Endothelial cell of umbilical vein (primary cell): ENCODE measurements around the gene DMRTC2. TPM values are rescaled to one million over a fixed set of nuclear protein-coding genes. Genes with fewer than 3 reads are reported as not detected.

Source experiments
- BruUV-seq: library from RNA; stranded (reverse); fragments of 400-500 nt; replicated peaks from 2 replicates; lab custom pipeline; 2021; lab: Mats Ljungman, UMichigan
- CTCF ChIA-PET: fragments of 300-600, 350-600 bp; sonication (Branson Sonifier 250); formaldehyde crosslinking; loops from one replicate; lab custom pipeline; 2021; ENCODE audit warnings: antibody characterized with exemption, inconsistent platforms; lab: Charles Lee
- POLR2A ChIA-PET: fragments of 300-600, 350-600 bp; sonication (Branson Sonifier 250); formaldehyde crosslinking; loops from one replicate; lab custom pipeline; 2021; ENCODE audit warnings: antibody characterized with exemption, inconsistent platforms; lab: Charles Lee
- DNase-seq: peaks from one replicate; pipeline ENCODE4 v3.0.0-alpha.2; 2011; ENCODE audit warnings: low read depth, low spot score
- FAIRE-seq: peaks from 2 replicates; lab custom pipeline; 2011; peaks lifted over from hg19 to GRCh38; lab: Jason Lieb, UNC
- H2AFZ ChIP-seq: 2 replicates; pipeline ENCODE4 v1.6.0; 2012; ENCODE audit warnings: low read depth, low read length, control low read depth, inconsistent platforms
- H3K27ac ChIP-seq: 2 replicates; pipeline ENCODE4 v1.5.1; 2011; ENCODE audit warnings: low read depth, mild to moderate bottlenecking, control low read depth, low read length, moderate library complexity; ENCODE audit not compliant: insufficient read depth
- H3K27me3 ChIP-seq, 2 experiments: 2 replicates each; pipeline versions ENCODE4 v1.6.0 to v1.6.1; 2011; ENCODE audit warnings: low read length in 2 of 2, mixed read lengths in 1 of 2; ENCODE audit not compliant: control insufficient read depth in 2 of 2, insufficient read depth in 2 of 2
- H3K36me3 ChIP-seq, 2 experiments: 2 replicates in 1 of 2; 3 replicates in 1 of 2; pipeline ENCODE4 v1.5.1; 2011; ENCODE audit warnings: low read length in 2 of 2, mild to moderate bottlenecking in 1 of 2, moderate library complexity in 1 of 2; ENCODE audit not compliant: control insufficient read depth in 2 of 2, insufficient read depth in 2 of 2; ENCODE audit errors: extremely low read depth in 1 of 2
- H3K4me1 ChIP-seq: 3 replicates; pipeline ENCODE4 v1.5.1; 2011; ENCODE audit warnings: mild to moderate bottlenecking, low read length; ENCODE audit not compliant: control insufficient read depth, insufficient read depth; ENCODE audit errors: extremely low read depth
- H3K4me2 ChIP-seq: 2 replicates; pipeline ENCODE4 v1.6.1; 2011; ENCODE audit warnings: low read length, control low read depth, mixed read lengths; ENCODE audit not compliant: insufficient read depth
- H3K4me3 ChIP-seq, 3 experiments: fragments of 200-600 bp in 1 of 3; sonication (generic), shearing (Covaris generic) in 1 of 3; replicated peaks in 1 of 3; 2 replicates each; pipeline ENCODE4 v1.5.1; 2011 to 2016; ENCODE audit warnings: control low read depth in 3 of 3, low read length in 3 of 3, mild to moderate bottlenecking in 2 of 3, inconsistent platforms in 1 of 3, low read depth in 1 of 3, moderate library complexity in 1 of 3; ENCODE audit not compliant: insufficient read depth in 1 of 3
- H3K79me2 ChIP-seq: 2 replicates; pipeline ENCODE4 v1.6.0; 2012; ENCODE audit warnings: low read length, inconsistent platforms; ENCODE audit not compliant: control insufficient read depth, insufficient read depth
- H3K9ac ChIP-seq: replicated peaks from 2 replicates; pipeline ENCODE3; 2011; ENCODE audit warnings: low read length, control low read depth; ENCODE audit not compliant: insufficient read depth; ENCODE audit errors: extremely low read depth
- H3K9me1 ChIP-seq: replicated peaks from 3 replicates; pipeline ENCODE4 v1.6.0; 2011; ENCODE audit warnings: mild to moderate bottlenecking, low read length; ENCODE audit not compliant: control insufficient read depth, insufficient read depth; ENCODE audit errors: extremely low read depth
- H3K9me3 ChIP-seq: replicated peaks from 2 replicates; pipeline ENCODE4 v1.5.1; 2012; ENCODE audit warnings: low read length, inconsistent platforms; ENCODE audit not compliant: control insufficient read depth, insufficient read depth
- H4K20me1 ChIP-seq: replicated peaks from 2 replicates; pipeline ENCODE3; 2011; ENCODE audit warnings: mild to moderate bottlenecking, low read length; ENCODE audit not compliant: control insufficient read depth, insufficient read depth; ENCODE audit errors: extremely low read depth
- EZH2 ChIP-seq: IDR thresholded peaks from 2 replicates; pipeline ENCODE4 v1.6.1; 2012; ENCODE audit warnings: borderline replicate concordance, low read depth, mild to moderate bottlenecking, moderate library complexity, low read length, inconsistent platforms; ENCODE audit not compliant: severe bottlenecking
- FOS ChIP-seq: IDR thresholded peaks from 2 replicates; pipeline ENCODE4 v1.6.1; 2011; ENCODE audit warnings: mild to moderate bottlenecking, low read length, moderate library complexity, borderline replicate concordance; ENCODE audit not compliant: insufficient read depth
- GATA2 ChIP-seq: IDR thresholded peaks from 2 replicates; pipeline ENCODE4 v1.7.0; 2011; ENCODE audit warnings: low read depth, mild to moderate bottlenecking, moderate library complexity, mixed read lengths, low read length; ENCODE audit not compliant: insufficient read length, insufficient read depth
- JUN ChIP-seq: IDR thresholded peaks from 2 replicates; pipeline ENCODE4 v1.6.1; 2011; ENCODE audit warnings: borderline replicate concordance, low read depth; ENCODE audit not compliant: insufficient read length, insufficient read depth
- MYC ChIP-seq: IDR thresholded peaks from one replicate; pipeline ENCODE4 v1.6.1; 2011; ENCODE audit warnings: mild to moderate bottlenecking, low read depth, low read length
- POLR2A ChIP-seq: IDR thresholded peaks from 2 replicates; pipeline ENCODE4 v1.6.1; 2012; ENCODE audit warnings: low read depth, mild to moderate bottlenecking, control low read depth, low read length
- POLR2AphosphoS5 ChIP-seq: IDR thresholded peaks from 2 replicates; pipeline ENCODE4 v1.6.1; 2012; ENCODE audit warnings: low read depth, mild to moderate bottlenecking, control low read depth, low read length, moderate library complexity; ENCODE audit not compliant: insufficient read depth
- dilution Hi-C: fragments of 300-500 bp; cut with MboI; formaldehyde crosslinking; loops from one replicate; pipeline ENCODE4 v1.15.0; 2019; ENCODE audit warnings: low sequenced_read_pairs; ENCODE audit not compliant: extremely low pct_ligation_motif_present
- intact Hi-C: fragments of 100-400 bp; cut with micrococcal nuclease; formaldehyde crosslinking; loops from one replicate; pipeline ENCODE4 v1.10.0; 2022
- polyA plus RNA-seq, 4 experiments: library from polyadenylated mRNA; depleted of rRNA in 3 of 4; stranded (reverse) in 3 of 4; unstranded in 1 of 4; fragments of >200 nt; gene quantifications; 2 replicates each; pipeline versions ENCODE4 v1.2.1 to v1.2.3, GENCODE V29; 2011 to 2012; ENCODE audit warnings: missing spikeins in 1 of 4
- total RNA-seq: library from RNA; stranded (reverse); gene quantifications from 2 replicates; pipeline ENCODE4 v1.2.3, GENCODE V29; 2021
- TF ChIP-seq, protein P1 (sequence below), 2 donors: IDR thresholded peaks; 1 replicate in 1 of 2; 2 replicates in 1 of 2; pipeline ENCODE4 v1.5.1; 2011; ENCODE audit warnings: low read length in 2 of 2, mild to moderate bottlenecking in 2 of 2, moderate library complexity in 2 of 2, control low read depth in 1 of 2, inconsistent platforms in 1 of 2, low read depth in 1 of 2; ENCODE audit not compliant: insufficient read depth in 1 of 2; ENCODE audit errors: extremely low read depth in 1 of 2
- TF ChIP-seq, protein P2 (sequence below): IDR thresholded peaks from 2 replicates; pipeline ENCODE4 v1.6.1; 2011; ENCODE audit not compliant: insufficient read depth, insufficient read length

Gene DMRTC2
- total and polyA plus RNA-seq, 2 donors (not counting 3 experiments of a cell fraction or from before 2014, with no cell fraction given): not detected

DNA sequence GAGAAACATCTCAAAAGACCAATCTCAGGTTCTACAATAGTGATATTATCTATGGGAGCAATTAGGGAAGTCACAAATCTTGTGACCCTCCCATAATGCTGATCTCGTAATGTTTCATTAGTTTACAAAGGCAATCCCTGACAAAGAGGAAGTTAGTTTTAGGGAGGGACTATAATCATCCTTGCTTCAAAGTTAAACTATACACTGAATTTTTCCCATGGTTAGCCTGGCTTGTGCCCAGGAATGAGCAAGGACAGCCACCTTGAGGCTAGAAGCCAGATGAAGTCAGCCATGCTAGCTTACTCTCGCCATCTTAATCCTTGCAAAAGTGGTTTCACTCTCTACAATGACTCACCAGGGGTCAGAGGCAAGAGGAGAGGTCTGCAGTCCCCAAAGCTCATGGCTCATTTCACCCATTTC, 43.0 kb upstream of the DMRTC2 start:
- H4K20me1 ChIP-seq: no peaks in the 10 kb centered on the region
- TF ChIP-seq, protein P1, sequence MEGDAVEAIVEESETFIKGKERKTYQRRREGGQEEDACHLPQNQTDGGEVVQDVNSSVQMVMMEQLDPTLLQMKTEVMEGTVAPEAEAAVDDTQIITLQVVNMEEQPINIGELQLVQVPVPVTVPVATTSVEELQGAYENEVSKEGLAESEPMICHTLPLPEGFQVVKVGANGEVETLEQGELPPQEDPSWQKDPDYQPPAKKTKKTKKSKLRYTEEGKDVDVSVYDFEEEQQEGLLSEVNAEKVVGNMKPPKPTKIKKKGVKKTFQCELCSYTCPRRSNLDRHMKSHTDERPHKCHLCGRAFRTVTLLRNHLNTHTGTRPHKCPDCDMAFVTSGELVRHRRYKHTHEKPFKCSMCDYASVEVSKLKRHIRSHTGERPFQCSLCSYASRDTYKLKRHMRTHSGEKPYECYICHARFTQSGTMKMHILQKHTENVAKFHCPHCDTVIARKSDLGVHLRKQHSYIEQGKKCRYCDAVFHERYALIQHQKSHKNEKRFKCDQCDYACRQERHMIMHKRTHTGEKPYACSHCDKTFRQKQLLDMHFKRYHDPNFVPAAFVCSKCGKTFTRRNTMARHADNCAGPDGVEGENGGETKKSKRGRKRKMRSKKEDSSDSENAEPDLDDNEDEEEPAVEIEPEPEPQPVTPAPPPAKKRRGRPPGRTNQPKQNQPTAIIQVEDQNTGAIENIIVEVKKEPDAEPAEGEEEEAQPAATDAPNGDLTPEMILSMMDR (IDR thresholded peaks at IDR 0.05; ENCODE audit: extremely low read depth in 1 of 2, insufficient read depth in 1 of 2, low read depth in 1 of 2, low read length in 2 of 2): no peak
- TF ChIP-seq POLR2AphosphoS5 (no peak), JUN (no peak), POLR2A (no peak), EZH2 (no peak), MYC (no peak), GATA2 (no peak), FOS (no peak)
- TF ChIP-seq, protein P2, sequence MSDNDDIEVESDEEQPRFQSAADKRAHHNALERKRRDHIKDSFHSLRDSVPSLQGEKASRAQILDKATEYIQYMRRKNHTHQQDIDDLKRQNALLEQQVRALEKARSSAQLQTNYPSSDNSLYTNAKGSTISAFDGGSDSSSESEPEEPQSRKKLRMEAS: no peak
- CTCF ChIA-PET: interaction anchor here (0.7 to 2.6 kb wide), 2 partner anchors 10 to 19 kb away, joined by 3 to 7 read pairs; no protein-coding TSS in a partner anchor
- intact Hi-C loops (no loop called here), dilution Hi-C loops (no loop called here)
- H3K9me3 ChIP-seq: no peaks in the 10 kb centered on the region
- no peak overlapping the region for H3K27ac ChIP-seq
- DNase-seq (no peak), FAIRE-seq (no peak)
- no peaks in the 10 kb centered on the region for H3K36me3 ChIP-seq
- no peak overlapping the region for H2AFZ ChIP-seq
- no TSS peak for BruUV-seq
- H3K4me1 ChIP-seq: no peaks in the 10 kb centered on the region
- no peak overlapping the region for H3K4me3 ChIP-seq
- no peaks in the 10 kb centered on the region for H3K27me3 ChIP-seq
- H3K9ac ChIP-seq: no peak overlapping the region
- POLR2A ChIA-PET: no interaction called here
- no peaks in the 10 kb centered on the region for H3K9me1 ChIP-seq
- no peak overlapping the region for H3K4me2 ChIP-seq
- H3K79me2 ChIP-seq: no peaks in the 10 kb centered on the region
